NCI-H345 (cell line): ENCODE measurements around the gene RPP40.

Experiments used
- DNase-seq: peaks from one replicate; lab custom pipeline; 2025; lab: John Stamatoyannopoulos, UW

The RPP40 gene

GRCh38 chr6:4969609-4970285 lies 34.1 kb downstream of the RPP40 start:
- no peak for DNase-seq

- no peak for DNase-seq
Measured at GRCh38 chr6:4967301-4968030, 36.4 kb downstream of the RPP40 start.

DNA sequence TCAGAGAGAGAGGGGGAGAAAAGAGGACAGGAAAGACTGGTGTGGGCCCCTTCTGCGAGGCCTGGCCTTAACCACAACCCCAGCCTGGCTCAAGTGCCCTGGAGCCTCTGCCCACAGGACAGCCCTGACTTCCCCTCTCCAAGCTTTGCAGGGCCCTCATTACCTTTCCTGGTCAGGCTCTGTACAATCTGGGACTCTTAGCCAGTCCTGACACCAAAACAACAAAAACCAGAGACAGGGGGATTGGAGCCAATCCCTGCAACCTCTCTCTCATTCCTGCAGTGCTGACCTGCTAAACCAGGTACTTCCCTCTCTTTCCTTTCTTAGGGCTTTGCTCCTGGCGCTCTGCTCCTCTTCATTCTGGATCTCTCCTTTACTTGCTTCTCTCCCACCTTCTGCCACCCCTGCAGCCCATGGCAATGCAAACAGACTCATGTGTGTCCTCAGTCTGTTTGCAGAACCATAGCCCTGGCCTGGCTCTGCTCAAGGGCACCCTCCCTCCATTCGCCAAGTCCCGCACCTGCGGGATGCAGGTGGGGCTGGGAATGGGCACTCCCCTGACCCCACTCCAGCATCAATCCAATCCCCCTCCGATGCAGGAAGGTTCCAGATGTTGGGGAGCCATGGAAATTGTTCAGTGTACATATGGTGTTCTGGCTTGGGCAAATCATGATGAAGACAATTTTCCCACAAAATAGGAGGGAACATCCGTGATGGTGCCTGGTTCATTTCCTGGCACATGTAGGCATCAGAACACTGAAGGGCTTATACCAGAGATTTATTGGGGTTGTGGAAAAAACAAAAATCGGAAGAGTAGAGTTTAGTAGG lies 38.1 kb downstream of the RPP40 start:
- no peak for DNase-seq

DNA sequence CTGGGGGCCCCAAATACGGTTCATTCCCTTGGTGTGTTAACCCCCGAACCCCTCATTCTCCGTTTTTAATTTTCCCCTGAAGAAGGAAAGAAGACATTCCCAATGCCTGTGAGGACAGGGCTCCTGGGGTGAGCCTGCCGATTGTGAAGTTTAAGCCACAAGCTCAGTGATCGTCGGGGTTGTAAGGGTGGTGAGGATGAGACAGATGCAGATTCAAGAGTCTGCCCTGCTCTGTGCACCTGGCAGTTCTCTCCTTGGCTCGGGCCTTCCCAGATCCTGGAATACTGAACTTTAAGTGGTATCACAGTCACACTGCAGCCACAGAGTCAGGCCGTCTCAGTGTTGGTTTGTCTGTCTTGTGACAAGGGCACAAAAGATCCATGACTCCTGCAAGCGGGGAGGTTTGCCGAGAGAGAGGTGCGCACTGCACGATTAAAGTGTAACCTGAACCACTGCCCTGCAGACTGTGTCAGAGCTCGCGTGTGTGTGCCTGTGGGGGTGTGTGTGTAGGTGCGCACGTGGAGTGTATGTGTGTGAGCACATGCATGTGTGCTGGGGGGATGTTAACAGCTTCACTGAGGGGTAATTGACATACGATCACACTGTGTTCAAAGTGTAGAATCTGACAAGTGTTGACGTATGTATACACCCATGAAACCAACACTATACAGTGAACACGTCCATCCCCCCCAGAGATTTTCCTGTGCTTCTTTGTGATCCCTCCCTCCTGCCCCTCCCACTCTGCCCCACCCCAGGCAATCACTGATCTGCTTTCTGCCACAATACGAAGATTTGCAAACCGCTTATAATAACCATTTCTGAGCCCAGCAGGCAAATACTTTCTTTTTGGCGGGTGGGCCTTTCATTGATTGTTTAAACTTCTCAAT lies 38.9 kb downstream of the RPP40 start:
- no peak for DNase-seq

- DNase-seq, result no peak
Measured at GRCh38 chr6:4962905-4963304, 40.9 kb downstream of the RPP40 start.

GRCh38 chr6:4961322-4962168 lies 42.3 kb downstream of the RPP40 start:
- no peak for DNase-seq

DNA sequence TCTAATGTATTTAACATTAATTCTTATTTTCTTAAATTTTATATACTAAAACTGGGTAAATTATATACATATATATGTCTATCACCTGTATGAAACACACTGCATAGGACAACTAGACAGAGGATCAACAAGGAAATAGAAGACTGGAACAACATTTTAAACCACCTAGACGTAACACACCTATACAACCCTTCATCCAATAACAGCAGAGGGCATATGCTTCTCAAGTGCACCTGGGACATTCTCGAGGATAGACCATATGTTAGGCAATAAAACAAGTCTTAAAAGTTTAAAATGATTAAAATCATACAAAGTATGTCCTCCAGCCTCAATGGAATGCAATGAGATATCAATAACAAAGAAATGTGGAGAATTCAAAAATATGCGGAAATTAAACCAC lies 45.2 kb downstream of the RPP40 start:
- no peak for DNase-seq

DNA sequence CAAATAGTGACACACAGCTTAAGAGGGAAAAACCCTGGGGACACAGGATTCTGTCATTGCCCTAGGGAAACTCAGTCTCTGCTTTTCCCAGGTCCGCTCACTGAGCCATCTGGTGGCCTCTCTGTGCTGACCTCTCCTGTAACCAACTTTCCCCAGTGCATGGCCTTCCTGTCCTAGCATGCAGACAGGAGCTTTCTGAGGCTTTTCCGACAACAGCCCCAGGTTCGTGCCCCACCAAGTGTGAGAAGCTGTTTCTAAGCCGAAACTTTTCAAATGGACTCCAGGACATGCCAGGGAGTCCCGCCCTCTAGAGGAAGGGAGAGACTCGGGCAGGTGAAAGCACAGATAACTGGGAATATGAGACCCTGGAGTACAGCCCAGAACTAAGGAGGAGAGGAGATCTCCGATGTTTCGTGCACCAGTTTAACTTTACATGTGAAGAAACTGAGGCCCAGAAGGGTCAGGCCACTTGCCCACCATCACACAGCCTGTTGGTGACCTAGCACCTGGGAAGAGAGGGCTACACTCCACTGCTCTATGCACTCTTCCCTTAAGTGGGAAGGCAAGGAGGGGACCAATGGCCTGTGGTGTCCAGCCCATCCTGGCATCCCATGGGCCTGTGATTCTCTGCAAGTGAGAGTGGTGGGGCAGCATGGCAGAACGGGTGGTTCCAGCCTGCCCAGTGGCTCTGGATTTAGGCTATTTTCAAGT lies 46.2 kb downstream of the RPP40 start:
- no peak for DNase-seq

DNA sequence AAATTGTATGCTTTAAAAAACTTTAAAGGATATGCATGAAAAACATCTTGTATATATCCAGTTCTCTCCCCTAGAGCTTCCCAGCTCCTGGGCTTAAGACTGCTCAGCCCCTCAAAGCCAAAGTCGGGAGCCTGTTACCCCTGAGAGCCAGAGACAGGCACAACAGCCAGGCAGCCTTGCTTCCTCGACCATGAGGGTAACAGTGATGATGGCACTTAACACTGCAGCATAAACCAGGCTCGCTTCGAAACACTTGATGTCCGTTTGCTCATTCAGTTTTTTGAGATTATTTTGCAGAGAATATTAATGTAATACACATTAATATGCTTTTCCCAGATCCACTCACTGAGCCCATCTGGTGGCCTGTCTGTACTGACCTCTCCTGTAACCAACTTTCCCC lies 47.2 kb downstream of the RPP40 start:
- DNase-seq, result no peak

DNA sequence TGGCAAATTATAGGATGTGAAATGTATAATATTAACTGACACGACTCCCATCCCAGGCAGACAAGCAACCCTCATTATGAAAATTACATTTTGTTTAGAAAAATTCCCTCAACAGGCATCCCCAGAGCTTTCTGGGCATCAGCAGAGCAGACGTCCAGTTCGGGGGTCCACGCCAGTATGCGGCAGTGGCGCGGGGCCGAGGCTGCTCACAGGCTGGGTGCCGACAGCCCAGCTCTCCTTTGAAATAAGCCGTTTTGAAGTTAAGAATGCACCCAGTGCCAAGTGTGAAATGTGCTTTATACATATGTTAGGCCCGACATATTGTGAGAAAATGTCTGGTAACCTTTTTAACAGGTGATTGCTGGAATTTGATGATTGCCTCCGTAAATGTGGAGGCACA lies 50.4 kb downstream of the RPP40 start:
- no peak for DNase-seq

GRCh38 chr6:4950836-4951533 lies 52.9 kb downstream of the RPP40 start:
- DNase-seq, result no peak

DNA sequence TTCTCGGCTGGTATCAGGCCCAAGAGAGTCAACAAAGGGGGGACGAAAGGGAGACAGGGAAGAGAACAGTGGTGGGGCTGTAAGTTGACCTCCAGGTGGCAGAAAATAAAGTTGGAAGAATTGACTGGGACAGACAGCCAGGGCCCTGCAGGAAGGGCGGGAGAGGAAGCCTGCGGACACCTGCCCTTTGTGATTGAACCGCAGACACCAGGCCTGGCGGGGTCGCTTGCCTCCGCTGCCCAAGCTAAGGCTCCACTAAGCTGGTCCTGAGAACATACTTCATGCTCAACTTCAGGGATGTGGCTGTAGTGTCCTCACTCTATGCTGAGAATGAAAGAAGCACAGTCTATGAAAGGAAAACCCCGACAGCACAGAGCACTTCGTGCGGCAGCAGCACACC lies 53.8 kb downstream of the RPP40 start:
- DNase-seq, result no peak

- DNase-seq, result no peak
Measured at GRCh38 chr6:4948781-4949450, 54.9 kb downstream of the RPP40 start.

DNA sequence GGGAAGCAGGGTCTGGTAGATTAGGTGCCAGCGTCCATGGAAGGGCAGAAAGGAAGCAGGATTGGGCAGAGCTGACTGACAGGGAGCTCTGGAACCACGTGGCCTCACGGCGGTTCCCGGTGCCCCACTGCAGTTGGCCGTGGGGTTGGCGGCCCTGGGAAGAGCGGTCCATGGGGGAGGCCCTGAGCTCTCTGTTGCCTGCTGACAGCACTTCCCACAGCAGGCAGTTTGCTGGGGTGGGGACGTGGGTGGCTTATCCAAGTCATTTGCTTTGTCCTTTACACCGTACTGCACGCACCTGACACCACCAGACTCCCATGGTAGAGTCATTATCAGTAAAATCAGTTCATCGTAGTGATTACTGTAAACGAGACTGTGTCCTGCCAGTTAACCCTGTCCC lies 56.1 kb downstream of the RPP40 start:
- DNase-seq, result no peak

DNA sequence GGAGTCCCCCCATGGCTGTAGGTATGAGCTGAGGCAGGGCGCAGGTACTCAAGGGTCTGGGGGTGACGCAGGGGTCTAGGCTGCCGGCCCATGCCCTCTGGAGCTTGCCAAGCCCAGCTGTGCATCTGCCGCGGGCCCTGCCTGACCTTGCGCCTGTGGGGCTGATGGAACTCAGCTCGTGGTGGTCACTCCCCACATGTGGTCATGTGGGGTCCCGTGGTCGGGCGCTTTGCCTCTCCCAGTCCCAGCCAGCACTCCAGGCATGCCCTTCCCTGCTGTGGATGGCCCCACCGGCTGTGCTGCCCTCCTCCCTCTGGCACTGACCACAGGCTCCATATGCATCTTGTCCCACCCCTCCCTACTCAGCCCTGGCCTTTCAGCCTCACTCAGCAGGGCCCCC lies 57.3 kb downstream of the RPP40 start:
- no peak for DNase-seq
